A549 (cell line): ENCODE data around the gene SHKBP1.

Experiments
- ELK1 ChIP-seq: fragments of 150-350 bp; IDR thresholded peaks from 2 replicates; pipeline ENCODE4 v1.6.1; 2014; ENCODE audit warnings: low read depth, mild to moderate bottlenecking, low read length
- HMGXB4 ChIP-seq: fragments of 250-450 bp; sonication (Bioruptor Pico); IDR thresholded peaks from 2 replicates; pipeline ENCODE4 v1.5.0; 2021; ENCODE audit warnings: mild to moderate bottlenecking, moderate library complexity, borderline replicate concordance
- HOXA7 ChIP-seq: fragments of 250-450 bp; sonication (Bioruptor Pico); IDR thresholded peaks from 2 replicates; pipeline ENCODE4 v1.5.0; 2020; ENCODE audit warnings: mild to moderate bottlenecking, moderate library complexity
- POLR2A ChIP-seq: IDR thresholded peaks from 2 replicates; pipeline ENCODE4 v1.6.1; 2012; ENCODE audit warnings: mild to moderate bottlenecking, low read length

- TF ChIP-seq HOXA7 (CRISPR knock-in tag) (no peak), POLR2A (0 out of 2 replicates have a peak, but pooled peaks have one; percentile 19), ELK1 (no peak), HMGXB4 (CRISPR knock-in tag) (no peak)
Observed at GRCh38 chr19:40609561-40610395, 33.1 kb downstream of the SHKBP1 start.
